Neural crest cell (in vitro differentiated cells): ENCODE measurements around the gene KSR2. TPM values are rescaled to one million over a fixed set of nuclear protein-coding genes. Genes with fewer than 3 reads are reported as not detected.

Experiments used
- DNase-seq: peaks from one replicate; pipeline ENCODE4 v3.0.0; 2021; ENCODE audit warnings: low read depth, mixed read lengths, low spot score
- H3K27ac Mint-ChIP-seq: one replicate; pipeline ENCODE4 v1.8.0; 2021; ENCODE audit warnings: mild to moderate bottlenecking, mixed read lengths; ENCODE audit not compliant: unreplicated experiment
- H3K27me3 Mint-ChIP-seq: 2 replicates; pipeline ENCODE4 v1.8.0; 2021; ENCODE audit warnings: low read depth, mild to moderate bottlenecking, mixed read lengths
- H3K36me3 Mint-ChIP-seq: 2 replicates; pipeline ENCODE4 v1.8.0; 2021; ENCODE audit warnings: low read depth, mild to moderate bottlenecking, mixed read lengths
- H3K4me1 Mint-ChIP-seq: 2 replicates; pipeline ENCODE4 v1.8.0; 2021; ENCODE audit warnings: mixed read lengths
- H3K4me3 Mint-ChIP-seq: one replicate; pipeline ENCODE4 v1.8.0; 2021; ENCODE audit warnings: mild to moderate bottlenecking, mixed read lengths
- H3K9me3 Mint-ChIP-seq: 2 replicates; pipeline ENCODE4 v1.8.0; 2021; ENCODE audit warnings: mixed read lengths
- CTCF ChIP-seq: fragments of 200-600 bp; sonication (generic); conservative IDR thresholded peaks from 2 replicates; pipeline ENCODE4 v1.5.0; 2021; ENCODE audit warnings: antibody characterized with exemption, mild to moderate bottlenecking
- long read RNA-seq: library from polyadenylated mRNA; unstranded; transcript quantifications from one replicate; pipeline ENCODE4 v2.0.0, GENCODE V29; 2020
- total RNA-seq: library from RNA; stranded (reverse); gene quantifications from 2 replicates; pipeline ENCODE4 v1.2.1, GENCODE V29; 2021

Gene KSR2
- total RNA-seq: 0.14 and 0.33 TPM in 2 replicates
- long read RNA-seq: 0 reads

GRCh38 chr12:117968826-117969659, at the start of gene KSR2:
Gene KSR2 (minus strand): TSS chr12:117968990. CDS start chr12:117968255, 735 bp downstream.
- no peak for TF ChIP-seq CTCF
- peaks cover 9% of the 10 kb centered on the region for H3K36me3 Mint-ChIP-seq
- DNase-seq: peak; percentile 61
- peak within 1 kb of the TSS; percentile 50 for H3K27ac Mint-ChIP-seq
- peaks cover 13% of the 10 kb centered on the region for H3K4me1 Mint-ChIP-seq
- H3K27me3 Mint-ChIP-seq: peaks cover 92% of the 10 kb centered on the region
- peaks cover 13% of the 10 kb centered on the region for H3K9me3 Mint-ChIP-seq
- H3K4me3 Mint-ChIP-seq: peak within 1 kb of the TSS; percentile 88

GRCh38 chr12:118017926-118018325, 49.1 kb upstream of the KSR2 start:
- no peak for TF ChIP-seq CTCF
- H3K9me3 Mint-ChIP-seq: no peaks in the 10 kb centered on the region
- peaks cover 9% of the 10 kb centered on the region for H3K36me3 Mint-ChIP-seq
- DNase-seq: no peak
- H3K27me3 Mint-ChIP-seq: no peaks in the 10 kb centered on the region
- H3K4me1 Mint-ChIP-seq: peaks cover 36% of the 10 kb centered on the region
- H3K27ac Mint-ChIP-seq: no peak overlapping the region
- peak overlapping the region; percentile 90 for H3K4me3 Mint-ChIP-seq

GRCh38 chr12:118016424-118017264, 47.9 kb upstream of the KSR2 start, which contains the start of gene RFC5:
Gene RFC5 (plus strand): TSS chr12:118016703. CDS start chr12:118016828, 125 bp downstream.
- Mint-ChIP-seq H3K4me3 (peak within 1 kb of the TSS; percentile 90), H3K4me1 (peaks cover 28% of the 10 kb centered on the region), H3K9me3 (no peaks in the 10 kb centered on the region), H3K27me3 (no peaks in the 10 kb centered on the region), H3K36me3 (peaks cover 2% of the 10 kb centered on the region), H3K27ac (peak within 1 kb of the TSS; percentile 98)
- no peak for TF ChIP-seq CTCF
- DNase-seq: peak; percentile 99

GRCh38 chr12:118015944-118016343, 47.2 kb upstream of the KSR2 start:
- H3K27ac Mint-ChIP-seq: no peak overlapping the region
- H3K4me1 Mint-ChIP-seq: peaks cover 28% of the 10 kb centered on the region
- H3K4me3 Mint-ChIP-seq: peak overlapping the region; percentile 90
- H3K9me3 Mint-ChIP-seq: no peaks in the 10 kb centered on the region
- TF ChIP-seq CTCF: no peak
- peaks cover 2% of the 10 kb centered on the region for H3K36me3 Mint-ChIP-seq
- H3K27me3 Mint-ChIP-seq: no peaks in the 10 kb centered on the region
- no peak for DNase-seq

- Mint-ChIP-seq H3K9me3 (no peaks in the 10 kb centered on the region), H3K36me3 (peaks cover 2% of the 10 kb centered on the region), H3K4me1 (peaks cover 28% of the 10 kb centered on the region), H3K4me3 (peak overlapping the region; percentile 49), H3K27me3 (no peaks in the 10 kb centered on the region), H3K27ac (no peak overlapping the region)
- DNase-seq: no peak
- no peak for TF ChIP-seq CTCF
These were observed 46.5 kb upstream of the KSR2 start for GRCh38 chr12:118015306-118015705.
